Activated CD8-positive, alpha-beta T cell treated with anti-CD3 and anti-CD28 coated beads for 36 hours (primary cell): Measurements from ENCODE around the gene C10orf105. TPM values are rescaled to one million over a fixed set of nuclear protein-coding genes. Genes with fewer than 3 reads are reported as not detected.

Experiments used
- ATAC-seq: fragments of 200-7000 bp; cut with Tn5 transposase; one replicate; pipeline ENCODE4 v1.10.0; 2021; ENCODE audit warnings: mild to moderate bottlenecking, moderate library complexity
- CTCF ChIA-PET: fragments of 350-600 bp; sonication (Branson Sonifier 250); formaldehyde crosslinking; loops from one replicate; lab custom pipeline; 2021; ENCODE audit warnings: antibody characterized with exemption; lab: Charles Lee
- POLR2A ChIA-PET: fragments of 350-600 bp; sonication (Branson Sonifier 250); formaldehyde crosslinking; loops from one replicate; lab custom pipeline; 2021; ENCODE audit warnings: antibody characterized with exemption; lab: Charles Lee
- DNase-seq: peaks from one replicate; pipeline ENCODE4 v3.0.0-alpha.2; 2020
- H3K27ac Mint-ChIP-seq: one replicate; pipeline ENCODE4 v1.8.0; 2021; ENCODE audit warnings: mild to moderate bottlenecking, mixed read lengths
- H3K27me3 Mint-ChIP-seq: one replicate; pipeline ENCODE4 v1.8.0; 2021; ENCODE audit warnings: mixed read lengths
- H3K36me3 Mint-ChIP-seq: one replicate; pipeline ENCODE4 v1.8.0; 2021; ENCODE audit warnings: low read depth, mixed read lengths
- H3K4me1 Mint-ChIP-seq: one replicate; pipeline ENCODE4 v1.8.0; 2021; ENCODE audit warnings: low read depth, mixed read lengths
- H3K4me3 Mint-ChIP-seq: one replicate; pipeline ENCODE4 v1.8.0; 2021; ENCODE audit warnings: mild to moderate bottlenecking, moderate library complexity, mixed read lengths
- H3K9me3 Mint-ChIP-seq: one replicate; pipeline ENCODE4 v1.8.0; 2021; ENCODE audit warnings: mixed read lengths
- CTCF ChIP-seq: fragments of 200-600 bp; IDR thresholded peaks from one replicate; pipeline ENCODE4 v1.8.0; 2022; ENCODE audit warnings: antibody characterized with exemption, mild to moderate bottlenecking
- intact Hi-C: fragments of 100-400 bp; cut with micrococcal nuclease; formaldehyde crosslinking; loops from one replicate; pipeline ENCODE4 v1.10.0; 2022
- total RNA-seq, 2 experiments: library from RNA; stranded (reverse); gene quantifications; one replicate each; pipeline ENCODE4 v1.2.3, GENCODE V29; 2021

C10orf105 gene
- total RNA-seq, 2 experiments from 2014 or later: 0.16 to 0.27 TPM

- intact Hi-C loops: no loop called here
- TF ChIP-seq CTCF: no peak
- Mint-ChIP-seq H3K4me1 (peaks cover 79% of the 10 kb centered on the region), H3K36me3 (no peaks in the 10 kb centered on the region), H3K4me3 (no peak overlapping the region), H3K27me3 (no peaks in the 10 kb centered on the region), H3K27ac (peak overlapping the region; percentile 99), H3K9me3 (no peaks in the 10 kb centered on the region)
- DNase-seq (no peak), ATAC-seq (no peak)
- POLR2A ChIA-PET: interaction anchor here (0.9 to 10.8 kb wide), 7 partner anchors 10 to 45 kb away, joined by 3 to 116 read pairs (median 48); partner anchors contain the start of gene VSIR
- CTCF ChIA-PET: interaction anchor here (0.8 to 7.3 kb wide), 13 partner anchors 11 to 86 kb away, joined by 3 to 57 read pairs (median 12); partner anchors contain the start of gene VSIR
These were observed 5.7 kb upstream of the C10orf105 start for GRCh38 chr10:71725249-71725648.

- DNase-seq (no peak), ATAC-seq (no peak)
- Mint-ChIP-seq H3K27ac (peak overlapping the region; percentile 99), H3K27me3 (no peaks in the 10 kb centered on the region), H3K4me1 (peaks cover 74% of the 10 kb centered on the region), H3K9me3 (no peaks in the 10 kb centered on the region), H3K36me3 (no peaks in the 10 kb centered on the region), H3K4me3 (no peak overlapping the region)
- TF ChIP-seq CTCF: no peak
- intact Hi-C loops: no loop called here
- CTCF ChIA-PET: interaction anchor here (1.0 to 7.3 kb wide), 7 partner anchors 10 to 172 kb away, joined by 3 to 57 read pairs (median 6); no protein-coding TSS in a partner anchor
- POLR2A ChIA-PET: interaction anchor here (0.9 to 10.8 kb wide), 5 partner anchors 10 to 46 kb away, joined by 3 to 116 read pairs (median 48); partner anchors contain the start of gene VSIR
These were observed 5.0 kb upstream of the C10orf105 start for GRCh38 chr10:71724539-71724938.

- DNase-seq (no peak), ATAC-seq (no peak)
- Mint-ChIP-seq H3K4me3 (no peak overlapping the region), H3K4me1 (peaks cover 61% of the 10 kb centered on the region), H3K9me3 (no peaks in the 10 kb centered on the region), H3K27me3 (no peaks in the 10 kb centered on the region), H3K27ac (peak overlapping the region; percentile 77), H3K36me3 (no peaks in the 10 kb centered on the region)
- CTCF ChIA-PET: interaction anchor here (1.0 to 6.8 kb wide), 6 partner anchors 9 to 173 kb away, joined by 3 to 57 read pairs (median 6); partner anchors contain the start of gene VSIR
- intact Hi-C loops: no loop called here
- no peak for TF ChIP-seq CTCF
- POLR2A ChIA-PET: interaction anchor here (1.0 to 10.8 kb wide), 5 partner anchors 9 to 68 kb away, joined by 3 to 116 read pairs (median 48); partner anchors contain the start of gene VSIR
These were observed 3.7 kb upstream of the C10orf105 start for GRCh38 chr10:71723311-71723710.

GRCh38 chr10:71722849-71723248, 3.3 kb upstream of the C10orf105 start:
- POLR2A ChIA-PET: interaction anchor here (0.7 to 8.4 kb wide), 3 partner anchors 8 to 69 kb away, joined by 3 to 65 read pairs (median 3); no protein-coding TSS in a partner anchor
- no peak for TF ChIP-seq CTCF
- Mint-ChIP-seq H3K4me3 (no peak overlapping the region), H3K9me3 (no peaks in the 10 kb centered on the region), H3K27ac (no peak overlapping the region), H3K27me3 (no peaks in the 10 kb centered on the region), H3K4me1 (peaks cover 57% of the 10 kb centered on the region), H3K36me3 (no peaks in the 10 kb centered on the region)
- intact Hi-C loops: no loop called here
- DNase-seq (no peak), ATAC-seq (no peak)
- CTCF ChIA-PET: interaction anchor here (1.4 to 6.8 kb wide), 5 partner anchors 8 to 127 kb away, joined by 3 to 57 read pairs (median 6); partner anchors contain the start of gene VSIR

GRCh38 chr10:71721313-71721712, 1.7 kb upstream of the C10orf105 start:
- no peak overlapping the region for H3K27ac Mint-ChIP-seq
- DNase-seq (no peak), ATAC-seq (no peak)
- peaks cover 48% of the 10 kb centered on the region for H3K4me1 Mint-ChIP-seq
- H3K36me3 Mint-ChIP-seq: no peaks in the 10 kb centered on the region
- no peak overlapping the region for H3K4me3 Mint-ChIP-seq
- ChIA-PET CTCF (interaction anchor here (1.2 to 3.5 kb wide), 2 partner anchors 13 to 53 kb away, joined by 3 to 24 read pairs; no protein-coding TSS in a partner anchor), POLR2A (interaction anchor here (1.3 to 8.4 kb wide), 2 partner anchors 7 to 22 kb away, joined by 3 to 65 read pairs; no protein-coding TSS in a partner anchor)
- intact Hi-C loops: no loop called here
- TF ChIP-seq CTCF: no peak
- H3K9me3 Mint-ChIP-seq: no peaks in the 10 kb centered on the region
- no peaks in the 10 kb centered on the region for H3K27me3 Mint-ChIP-seq
